ENCODE results near the gene NOTCH4. TPM values are rescaled to one million over a fixed set of nuclear protein-coding genes. Genes with fewer than 3 reads are reported as not detected.

The NOTCH4 gene
- total RNA-seq, 4 donors from 2014 or later = 16.7 to 212 (median 47.0) TPM

- no peak for TF ChIP-seq CTCF (IDR thresholded peaks at IDR 0.05; ENCODE audit: low read depth)
Observed at GRCh38 chr6:32167154-32167760, 56.6 kb downstream of the NOTCH4 start.

GRCh38 chr6:32166411-32167061 lies 57.3 kb downstream of the NOTCH4 start:
- TF ChIP-seq CTCF (IDR thresholded peaks at IDR 0.05; ENCODE audit: low read depth) = no peak

GRCh38 chr6:32164295-32164694 lies 59.6 kb downstream of the NOTCH4 start, which contains the start of gene EGFL8:
Gene EGFL8 (plus strand): TSS chr6:32164595. CDS start chr6:32166166, 1,571 bp downstream.
- no peak for TF ChIP-seq CTCF (IDR thresholded peaks at IDR 0.05; ENCODE audit: low read depth)

- no peak for TF ChIP-seq CTCF (IDR thresholded peaks at IDR 0.05; ENCODE audit: low read depth)
Observed at GRCh38 chr6:32163559-32164258, 60.2 kb downstream of the NOTCH4 start.

- no peak for TF ChIP-seq CTCF (IDR thresholded peaks at IDR 0.05; ENCODE audit: low read depth)
Observed at GRCh38 chr6:32158052-32158451, 65.8 kb downstream of the NOTCH4 start.

- no peak for TF ChIP-seq CTCF (IDR thresholded peaks at IDR 0.05; ENCODE audit: low read depth)
Observed at GRCh38 chr6:32156891-32157290, 67.0 kb downstream of the NOTCH4 start.

- no peak for TF ChIP-seq CTCF (IDR thresholded peaks at IDR 0.05; ENCODE audit: low read depth)
Observed at GRCh38 chr6:32154514-32155161, 69.2 kb downstream of the NOTCH4 start.

All from subcutaneous adipose tissue (tissue), 4 donors.